AG04450 (cell line): Measurements from ENCODE around the gene NPAS3. TPM values are rescaled to one million over a fixed set of nuclear protein-coding genes. Genes with fewer than 3 reads are reported as not detected.

Experiments
- CTCF ChIA-PET: fragments of 300-600, 350-600 bp; formaldehyde crosslinking; extraction: SDS; loops from one replicate; lab custom pipeline; 2022; ENCODE audit warnings: antibody characterized with exemption, inconsistent platforms; lab: Charles Lee
- POLR2A ChIA-PET: fragments of 350-600 bp; formaldehyde crosslinking; extraction: SDS; loops from one replicate; lab custom pipeline; 2021; ENCODE audit warnings: antibody characterized with exemption, inconsistent platforms; lab: Yijun Ruan, JAX
- DNase-seq: peaks from one replicate; pipeline ENCODE4 v3.0.0-alpha.2; 2011; ENCODE audit warnings: low read depth, low spot score
- H3K27ac ChIP-seq: one replicate; pipeline ENCODE4 v1.5.1; 2012; ENCODE audit warnings: low read depth, low read length, control low read depth
- H3K27me3 ChIP-seq: one replicate; pipeline ENCODE4 v1.6.0; 2012; ENCODE audit warnings: low read length; ENCODE audit not compliant: control insufficient read depth, insufficient read depth
- H3K4me3 ChIP-seq: 2 replicates; pipeline ENCODE4 v1.5.1; 2011; ENCODE audit warnings: mild to moderate bottlenecking, low read depth, low read length, control low read depth
- H3K9me3 ChIP-seq: 2 replicates; pipeline ENCODE4 v1.5.1; 2012; ENCODE audit warnings: low read length; ENCODE audit not compliant: control insufficient read depth, insufficient read depth
- CTCF ChIP-seq: IDR thresholded peaks from 2 replicates; pipeline ENCODE4 v1.5.1; 2011; ENCODE audit warnings: low read depth, low read length, control low read depth, inconsistent platforms
- polyA plus RNA-seq: library from polyadenylated mRNA; depleted of rRNA; stranded (reverse); fragments of >200 nt; gene quantifications from 2 replicates; pipeline ENCODE4 v1.2.3, GENCODE V29; 2011

NPAS3 gene
- polyA plus RNA-seq, 1 experiment, result not detected

- H3K9me3 ChIP-seq, result no peaks in the 10 kb centered on the region
- DNase-seq, result no peak
- no peak for TF ChIP-seq CTCF
- CTCF ChIA-PET, result interaction anchor here (0.7 kb wide), 1 partner anchor 29 kb away, joined by 4 read pairs; no protein-coding TSS in a partner anchor
- H3K27ac ChIP-seq, result no peak overlapping the region
- no peaks in the 10 kb centered on the region for H3K27me3 ChIP-seq
- POLR2A ChIA-PET, result no interaction called here
- H3K4me3 ChIP-seq, result no peak overlapping the region
Observed at GRCh38 chr14:33229269-33229929, 290.7 kb downstream of the NPAS3 start.

GRCh38 chr14:33230021-33230420, 291.3 kb downstream of the NPAS3 start:
- DNase-seq, result no peak
- Histone ChIP-seq H3K27me3 (no peaks in the 10 kb centered on the region), H3K9me3 (no peaks in the 10 kb centered on the region), H3K4me3 (no peak overlapping the region), H3K27ac (no peak overlapping the region)
- ChIA-PET POLR2A (no interaction called here), CTCF (no interaction called here)
- no peak for TF ChIP-seq CTCF

GRCh38 chr14:33232031-33232430, 293.4 kb downstream of the NPAS3 start:
- H3K27ac ChIP-seq, result no peak overlapping the region
- no peaks in the 10 kb centered on the region for H3K27me3 ChIP-seq
- no peak for TF ChIP-seq CTCF
- H3K9me3 ChIP-seq, result no peaks in the 10 kb centered on the region
- CTCF ChIA-PET, result no interaction called here
- POLR2A ChIA-PET, result no interaction called here
- DNase-seq, result no peak
- no peak overlapping the region for H3K4me3 ChIP-seq

- H3K27me3 ChIP-seq, result no peaks in the 10 kb centered on the region
- no peak for DNase-seq
- no peak overlapping the region for H3K4me3 ChIP-seq
- POLR2A ChIA-PET, result no interaction called here
- no peaks in the 10 kb centered on the region for H3K9me3 ChIP-seq
- no peak for TF ChIP-seq CTCF
- CTCF ChIA-PET, result no interaction called here
- no peak overlapping the region for H3K27ac ChIP-seq
Observed at GRCh38 chr14:33237115-33237740, 298.5 kb downstream of the NPAS3 start.

GRCh38 chr14:33239465-33239864, 300.8 kb downstream of the NPAS3 start:
- no peak for DNase-seq
- H3K27me3 ChIP-seq, result no peaks in the 10 kb centered on the region
- POLR2A ChIA-PET, result no interaction called here
- no peaks in the 10 kb centered on the region for H3K9me3 ChIP-seq
- TF ChIP-seq CTCF, result no peak
- H3K4me3 ChIP-seq, result no peak overlapping the region
- no peak overlapping the region for H3K27ac ChIP-seq
- CTCF ChIA-PET, result no interaction called here
